ENCODE measurements around the gene FETUB. TPM values are rescaled to one million over a fixed set of nuclear protein-coding genes. Genes with fewer than 3 reads are reported as not detected.
A peak's percentile ranks its signal among the peaks of the same experiment; 100 is the strongest.

The FETUB gene
- total and polyA plus RNA-seq, 2 of the 8 experiments (the other 6 are each of a cell fraction or from before 2014, with no cell fraction given), result 0.15 TPM; not detected in 1

GRCh38 chr3:186617036-186617946, 22.9 kb upstream of the FETUB start (continued):
- TF ChIP-seq BCL11A (IDR thresholded peaks at IDR 0.05; ENCODE audit: low read depth in 2 of 2, low read length in 2 of 2) (no peak), NRF1 (IDR thresholded peaks at IDR 0.05; ENCODE audit: low read depth, low read length) (no peak), CEBPB (IDR thresholded peaks at IDR 0.05; ENCODE audit: low read depth, low read length) (no peak), POLR2AphosphoS5 (IDR thresholded peaks at IDR 0.05; ENCODE audit: low read depth, low read length) (no peak), BACH1 (IDR thresholded peaks at IDR 0.05; ENCODE audit: low read length) (no peak), TEAD4 (IDR thresholded peaks at IDR 0.05; ENCODE audit: low read depth, low read length) (peak; percentile 40; the same call in 1 of the 2 replicates), BRCA1 (IDR thresholded peaks at IDR 0.05; ENCODE audit: low read depth, low read length) (no peak), SUZ12 (IDR thresholded peaks at IDR 0.05; ENCODE audit: low read length) (no peak), FOSL1 (IDR thresholded peaks at IDR 0.05; ENCODE audit: insufficient read depth, low read depth, low read length) (no peak), HDAC2 (IDR thresholded peaks at IDR 0.05; ENCODE audit: borderline replicate concordance in 1 of 2, low read depth in 2 of 2, low read length in 2 of 2) (no peak), TBP (IDR thresholded peaks at IDR 0.05; ENCODE audit: low read depth, low read length) (0 out of 2 replicates have a peak, but pooled peaks have one; percentile 15), RXRA (IDR thresholded peaks at IDR 0.05; ENCODE audit: insufficient read depth, low read depth, low read length) (no peak), TCF12 (IDR thresholded peaks at IDR 0.05; ENCODE audit: low read depth, low read length) (no peak), RAD21 (IDR thresholded peaks at IDR 0.05 in 1 of 2, conservative IDR thresholded peaks at IDR 0.05 in 1 of 2; ENCODE audit: low read depth in 2 of 2, low read length in 2 of 2) (peak; percentile 74 to 84), KDM1A (IDR thresholded peaks at IDR 0.05; ENCODE audit: borderline replicate concordance, low read length) (no peak), EZH2 (IDR thresholded peaks at IDR 0.05; ENCODE audit: low read depth, low read length, severe bottlenecking) (no peak), ATF3 (IDR thresholded peaks at IDR 0.05; ENCODE audit: insufficient read depth, low read depth, low read length) (no peak), SP2 (IDR thresholded peaks at IDR 0.05; ENCODE audit: low read length) (no peak), MAX (IDR thresholded peaks at IDR 0.05) (peak; percentile 67)
